NB4 (cell line): ENCODE measurements around the gene UNC5B.

Experiments
- CTCF ChIP-seq: IDR thresholded peaks from one replicate; pipeline ENCODE4 v1.5.1; 2012; ENCODE audit warnings: low read depth, low read length
- MAX ChIP-seq: IDR thresholded peaks from 2 replicates; pipeline ENCODE4 v1.6.1; 2011; ENCODE audit warnings: low read depth, low read length
- MYC ChIP-seq: IDR thresholded peaks from 2 replicates; pipeline ENCODE4 v1.6.1; 2011; ENCODE audit warnings: low read depth, low read length
- POLR2A ChIP-seq: IDR thresholded peaks from 2 replicates; pipeline ENCODE4 v1.6.1; 2011; ENCODE audit warnings: mild to moderate bottlenecking; ENCODE audit not compliant: insufficient read length; ENCODE audit errors: extremely low read depth

GRCh38 chr10:71252220-71252619 lies 39.9 kb downstream of the UNC5B start:
- TF ChIP-seq CTCF (no peak), POLR2A (no peak), MAX (no peak), MYC (no peak)
